Keratinocyte (primary cell): ENCODE measurements around the gene MANBA. TPM values are rescaled to one million over a fixed set of nuclear protein-coding genes. Genes with fewer than 3 reads are reported as not detected.

Experiments used
- DNase-seq: peaks from one replicate; pipeline ENCODE4 v3.0.0-alpha.2; 2011; ENCODE audit warnings: low read depth, missing footprints, low spot score
- FAIRE-seq: peaks from 2 replicates; lab custom pipeline; 2011; peaks lifted over from hg19 to GRCh38; lab: Jason Lieb, UNC
- H2AFZ ChIP-seq: 2 replicates; pipeline ENCODE4 v1.6.0; 2012; ENCODE audit warnings: low read length, control low read depth, inconsistent platforms; ENCODE audit not compliant: control insufficient read depth
- H3K27ac ChIP-seq: 2 replicates; pipeline ENCODE4 v1.5.1; 2011; ENCODE audit warnings: low read length; ENCODE audit not compliant: control insufficient read depth, insufficient read depth
- H3K27me3 ChIP-seq: 3 replicates; pipeline ENCODE4 v1.6.0; 2011; ENCODE audit warnings: low read length; ENCODE audit not compliant: control insufficient read depth, insufficient read depth; ENCODE audit errors: extremely low read depth
- H3K36me3 ChIP-seq, 2 experiments: 2 replicates in 1 of 2; 3 replicates in 1 of 2; pipeline ENCODE4 v1.5.1; 2011; ENCODE audit warnings: low read length in 2 of 2, mild to moderate bottlenecking in 1 of 2; ENCODE audit not compliant: control insufficient read depth in 2 of 2, insufficient read depth in 2 of 2; ENCODE audit errors: extremely low read depth in 1 of 2
- H3K4me1 ChIP-seq: 3 replicates; pipeline ENCODE4 v1.5.1; 2011; ENCODE audit warnings: low read length; ENCODE audit not compliant: control insufficient read depth, insufficient read depth; ENCODE audit errors: extremely low read depth
- H3K4me2 ChIP-seq: 3 replicates; pipeline ENCODE4 v1.6.0; 2011; ENCODE audit warnings: low read depth, low read length; ENCODE audit not compliant: control insufficient read depth, insufficient read depth; ENCODE audit errors: extremely low read depth
- H3K4me3 ChIP-seq, 3 experiments: fragments of 200-600 bp in 1 of 3; sonication (generic) in 1 of 3; 2 replicates in 2 of 3; 3 replicates in 1 of 3; pipeline ENCODE4 v1.5.1; 2011 to 2016; ENCODE audit warnings: low read length in 3 of 3, mild to moderate bottlenecking in 3 of 3, control low read depth in 2 of 3, inconsistent platforms in 1 of 3, low read depth in 1 of 3, mixed read lengths in 1 of 3, mixed run types in 1 of 3, moderate library complexity in 1 of 3; ENCODE audit not compliant: control insufficient read depth in 2 of 3, insufficient read depth in 2 of 3; ENCODE audit errors: extremely low read depth in 1 of 3
- H3K79me2 ChIP-seq: 2 replicates; pipeline ENCODE4 v1.6.0; 2012; ENCODE audit warnings: low read length; ENCODE audit not compliant: control insufficient read depth, insufficient read depth
- H3K9ac ChIP-seq: 3 replicates; pipeline ENCODE4 v1.6.0; 2011; ENCODE audit warnings: low read length; ENCODE audit not compliant: control insufficient read depth, insufficient read depth; ENCODE audit errors: extremely low read depth
- H3K9me1 ChIP-seq: 3 replicates; pipeline ENCODE4 v1.6.0; 2011; ENCODE audit warnings: low read length; ENCODE audit not compliant: control insufficient read depth, insufficient read depth; ENCODE audit errors: extremely low read depth
- H3K9me3 ChIP-seq: 2 replicates; pipeline ENCODE4 v1.5.1; 2012; ENCODE audit warnings: low read depth, low read length; ENCODE audit not compliant: control insufficient read depth
- H4K20me1 ChIP-seq: 3 replicates; pipeline ENCODE4 v1.6.0; 2011; ENCODE audit warnings: low read length; ENCODE audit not compliant: control insufficient read depth, insufficient read depth; ENCODE audit errors: extremely low read depth
- EZH2 ChIP-seq: IDR thresholded peaks from one replicate; pipeline ENCODE4 v1.6.1; 2012; ENCODE audit warnings: inconsistent platforms, mild to moderate bottlenecking, low read length, moderate library complexity
- dilution Hi-C: fragments of 300-500 bp; cut with MboI; formaldehyde crosslinking; loops from one replicate; pipeline ENCODE4 v1.7.0; 2020; ENCODE audit warnings: low sequenced_read_pairs; ENCODE audit not compliant: extremely low pct_ligation_motif_present
- polyA plus RNA-seq, 5 experiments: library from polyadenylated mRNA; depleted of rRNA in 3 of 5; stranded (reverse) in 3 of 5; stranded (forward) in 1 of 5; unstranded in 1 of 5; fragments of >200 nt; gene quantifications; 1 replicate in 1 of 5; 2 replicates in 3 of 5; 3 replicates in 1 of 5; pipeline versions ENCODE4 v1.2.1 to v1.2.3, GENCODE V29; 2011 to 2012; ENCODE audit warnings: missing spikeins in 2 of 5, low read depth in 1 of 5, low replicate concordance in 1 of 5
- TF ChIP-seq, protein P1 (sequence below), 3 experiments: IDR thresholded peaks in 1 of 3; conservative IDR thresholded peaks in 1 of 3; optimal IDR thresholded peaks in 1 of 3; 2 replicates in 2 of 3; 3 replicates in 1 of 3; pipeline versions ENCODE3 to v1.5.1; 2011; ENCODE audit warnings: low read length in 3 of 3, mild to moderate bottlenecking in 3 of 3, moderate library complexity in 2 of 3, control low read depth in 1 of 3, inconsistent platforms in 1 of 3; ENCODE audit not compliant: insufficient read depth in 2 of 3; ENCODE audit errors: extremely low read depth in 1 of 3

Gene MANBA
- polyA plus RNA-seq, 1 donor (not counting 4 experiments of a cell fraction or from before 2014, with no cell fraction given): 9.3 TPM

- no peaks in the 10 kb centered on the region for H3K9me1 ChIP-seq
- no peaks in the 10 kb centered on the region for H3K9me3 ChIP-seq
- H3K79me2 ChIP-seq: no peaks in the 10 kb centered on the region
- H2AFZ ChIP-seq: no peak overlapping the region
- FAIRE-seq (no peak), DNase-seq (no peak)
- H3K27ac ChIP-seq: no peak overlapping the region
- H3K4me2 ChIP-seq: no peak overlapping the region
- no peak overlapping the region for H3K4me3 ChIP-seq
- H3K4me1 ChIP-seq: no peaks in the 10 kb centered on the region
- no peaks in the 10 kb centered on the region for H4K20me1 ChIP-seq
- TF ChIP-seq EZH2: no peak
- TF ChIP-seq, protein P1, sequence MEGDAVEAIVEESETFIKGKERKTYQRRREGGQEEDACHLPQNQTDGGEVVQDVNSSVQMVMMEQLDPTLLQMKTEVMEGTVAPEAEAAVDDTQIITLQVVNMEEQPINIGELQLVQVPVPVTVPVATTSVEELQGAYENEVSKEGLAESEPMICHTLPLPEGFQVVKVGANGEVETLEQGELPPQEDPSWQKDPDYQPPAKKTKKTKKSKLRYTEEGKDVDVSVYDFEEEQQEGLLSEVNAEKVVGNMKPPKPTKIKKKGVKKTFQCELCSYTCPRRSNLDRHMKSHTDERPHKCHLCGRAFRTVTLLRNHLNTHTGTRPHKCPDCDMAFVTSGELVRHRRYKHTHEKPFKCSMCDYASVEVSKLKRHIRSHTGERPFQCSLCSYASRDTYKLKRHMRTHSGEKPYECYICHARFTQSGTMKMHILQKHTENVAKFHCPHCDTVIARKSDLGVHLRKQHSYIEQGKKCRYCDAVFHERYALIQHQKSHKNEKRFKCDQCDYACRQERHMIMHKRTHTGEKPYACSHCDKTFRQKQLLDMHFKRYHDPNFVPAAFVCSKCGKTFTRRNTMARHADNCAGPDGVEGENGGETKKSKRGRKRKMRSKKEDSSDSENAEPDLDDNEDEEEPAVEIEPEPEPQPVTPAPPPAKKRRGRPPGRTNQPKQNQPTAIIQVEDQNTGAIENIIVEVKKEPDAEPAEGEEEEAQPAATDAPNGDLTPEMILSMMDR (optimal IDR thresholded peaks at IDR 0.05 in 1 of 3, IDR thresholded peaks at IDR 0.05 in 1 of 3, conservative IDR thresholded peaks at IDR 0.05 in 1 of 3; ENCODE audit: extremely low read depth in 1 of 3, insufficient read depth in 2 of 3, low read length in 3 of 3): no peak
- no peaks in the 10 kb centered on the region for H3K27me3 ChIP-seq
- H3K36me3 ChIP-seq: peaks cover 0 to 3% of the 10 kb centered on the region in 2 experiments
- dilution Hi-C loops: no loop called here
- no peak overlapping the region for H3K9ac ChIP-seq
These were observed 120.1 kb downstream of the MANBA start for GRCh38 chr4:102640669-102641068.

DNA sequence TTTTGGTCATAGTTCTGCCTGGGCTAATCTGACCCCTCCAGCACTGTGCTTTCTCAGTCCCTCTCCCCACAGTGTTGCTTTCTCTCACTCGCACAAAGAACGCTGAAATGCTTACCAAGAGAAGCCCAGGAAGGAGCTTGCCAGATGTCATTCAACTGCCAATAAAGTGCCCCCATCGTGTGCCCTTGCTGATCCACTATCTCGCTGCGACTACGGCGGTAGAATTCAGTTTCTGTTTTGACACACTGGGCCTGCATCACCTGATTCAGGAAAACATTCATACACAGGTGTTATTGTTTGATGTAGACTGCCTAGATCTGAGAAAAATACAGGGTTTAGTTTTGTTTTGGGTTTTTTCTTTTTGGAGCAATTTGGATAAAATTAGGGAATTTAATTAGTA is 121.2 kb downstream of the MANBA start:
- no peaks in the 10 kb centered on the region for H3K79me2 ChIP-seq
- no peaks in the 10 kb centered on the region for H3K9me3 ChIP-seq
- FAIRE-seq (no peak), DNase-seq (no peak)
- no peaks in the 10 kb centered on the region for H4K20me1 ChIP-seq
- no peak overlapping the region for H3K9ac ChIP-seq
- H3K4me2 ChIP-seq: no peak overlapping the region
- no peak overlapping the region for H3K27ac ChIP-seq
- H3K36me3 ChIP-seq: peaks cover 0 to 5% of the 10 kb centered on the region in 2 experiments
- dilution Hi-C loops: no loop called here
- no peaks in the 10 kb centered on the region for H3K4me1 ChIP-seq
- no peaks in the 10 kb centered on the region for H3K27me3 ChIP-seq
- H2AFZ ChIP-seq: no peak overlapping the region
- H3K4me3 ChIP-seq: no peak overlapping the region
- TF ChIP-seq EZH2: no peak
- TF ChIP-seq, protein P1 (optimal IDR thresholded peaks at IDR 0.05 in 1 of 3, IDR thresholded peaks at IDR 0.05 in 1 of 3, conservative IDR thresholded peaks at IDR 0.05 in 1 of 3; ENCODE audit: extremely low read depth in 1 of 3, insufficient read depth in 2 of 3, low read length in 3 of 3): no peak
- no peaks in the 10 kb centered on the region for H3K9me1 ChIP-seq
